GM12874 (cell line): ENCODE data around the gene GPR27.

Experiments used
- CTCF ChIP-seq: IDR thresholded peaks from 2 replicates; pipeline ENCODE4 v1.5.1; 2011; ENCODE audit warnings: low read depth, mild to moderate bottlenecking, control low read depth, low read length, moderate library complexity; ENCODE audit not compliant: insufficient read depth

GPR27 gene

GRCh38 chr3:71779674-71780377 lies 26.2 kb downstream of the GPR27 start:
- TF ChIP-seq CTCF, result no peak

GRCh38 chr3:71780430-71780829 lies 26.8 kb downstream of the GPR27 start:
- no peak for TF ChIP-seq CTCF

GRCh38 chr3:71783152-71783551 lies 29.5 kb downstream of the GPR27 start:
- TF ChIP-seq CTCF, result no peak

GRCh38 chr3:71784201-71784913 lies 30.7 kb downstream of the GPR27 start:
- TF ChIP-seq CTCF, result no peak

GRCh38 chr3:71784914-71785531 lies 31.4 kb downstream of the GPR27 start, which contains the start of gene PROK2:
PROK2 (minus strand) TSS chr3:71785148; CDS start chr3:71785052, 96 bp downstream.
- TF ChIP-seq CTCF, result no peak

- no peak for TF ChIP-seq CTCF
These were observed 32.0 kb downstream of the GPR27 start for GRCh38 chr3:71785532-71786216.

- no peak for TF ChIP-seq CTCF
These were observed 32.5 kb downstream of the GPR27 start for GRCh38 chr3:71786217-71786549.
